Epithelial cell of esophagus (primary cell): ENCODE results near the gene DOCK4.
"Not testable (repeated sequence)": the region's sequence is repeated elsewhere in the genome, so short reads cannot be mapped to it uniquely, and the experiment has no call there.

Experiments
- DNase-seq: peaks from one replicate; pipeline ENCODE4 v3.0.0; 2010; ENCODE audit warnings: low read depth
- H3K4me3 ChIP-seq: 2 replicates; pipeline ENCODE4 v1.5.1; 2011; ENCODE audit warnings: mild to moderate bottlenecking, low read length, control low read depth
- CTCF ChIP-seq: IDR thresholded peaks from 2 replicates; pipeline ENCODE4 v1.5.1; 2011; ENCODE audit warnings: low read depth, mild to moderate bottlenecking, low read length, control low read depth, inconsistent platforms; ENCODE audit not compliant: insufficient read depth; ENCODE audit errors: missing control alignments

Gene DOCK4

GRCh38 chr7:111920329-111920728 is 285.9 kb downstream of the DOCK4 start:
- no peak overlapping the region for H3K4me3 ChIP-seq
- no peak for DNase-seq
- no peak for TF ChIP-seq CTCF

- no peak for TF ChIP-seq CTCF
- no peak overlapping the region for H3K4me3 ChIP-seq
- peak; percentile 9 for DNase-seq
These were observed 286.5 kb downstream of the DOCK4 start for GRCh38 chr7:111919631-111920179.

- no peak overlapping the region for H3K4me3 ChIP-seq
- TF ChIP-seq CTCF: no peak
- DNase-seq: no peak
These were observed 287.0 kb downstream of the DOCK4 start for GRCh38 chr7:111919164-111919563.

GRCh38 chr7:111918461-111918860 is 287.7 kb downstream of the DOCK4 start:
- no peak overlapping the region for H3K4me3 ChIP-seq
- no peak for DNase-seq
- TF ChIP-seq CTCF: no peak

- not testable (repeated sequence) for H3K4me3 ChIP-seq
These were observed 288.8 kb downstream of the DOCK4 start for GRCh38 chr7:111917404-111917803.

GRCh38 chr7:111914291-111914690 is 291.9 kb downstream of the DOCK4 start:
- no peak for DNase-seq
- TF ChIP-seq CTCF: no peak
- no peak overlapping the region for H3K4me3 ChIP-seq

More at GRCh38 chr7:111917404-111917803, 288.8 kb downstream of the DOCK4 start:
- DNase-seq: not testable (repeated sequence)

GRCh38 chr7:111911166-111911961 is 294.8 kb downstream of the DOCK4 start:
- DNase-seq: no peak
- no peak overlapping the region for H3K4me3 ChIP-seq
- no peak for TF ChIP-seq CTCF
